T-helper 17 cell (primary cell): Measurements from ENCODE around the gene ANO8. TPM values are rescaled to one million over a fixed set of nuclear protein-coding genes. Genes with fewer than 3 reads are reported as not detected.

ENCODE experiments used
- ATAC-seq: fragments of 150-1000 bp; cut with Tn5 transposase; 2 replicates; pipeline ENCODE4 v1.10.0; 2021; ENCODE audit warnings: mild to moderate bottlenecking, moderate library complexity
- DNase-seq, 3 donors: peaks; one replicate each; pipeline versions ENCODE4 v3.0.0 to v3.0.0-alpha.2; 2020 to 2021
- H3K9me3 ChIP-seq: one replicate; pipeline ENCODE4 v1.7.0; 2013; ENCODE audit warnings: low read length, mild to moderate bottlenecking; ENCODE audit not compliant: control insufficient read depth, poor library complexity, severe bottlenecking
- H3K27ac Mint-ChIP-seq: one replicate; pipeline ENCODE4 v1.8.0; 2022; ENCODE audit warnings: mild to moderate bottlenecking, moderate library complexity, mixed read lengths
- H3K27me3 Mint-ChIP-seq: one replicate; pipeline ENCODE4 v1.8.0; 2022; ENCODE audit warnings: mixed read lengths
- H3K36me3 Mint-ChIP-seq: one replicate; pipeline ENCODE4 v1.8.0; 2022; ENCODE audit warnings: low read depth, mixed read lengths
- H3K4me1 Mint-ChIP-seq: one replicate; pipeline ENCODE4 v1.8.0; 2022; ENCODE audit warnings: mild to moderate bottlenecking, mixed read lengths
- H3K4me3 Mint-ChIP-seq: one replicate; pipeline ENCODE4 v1.8.0; 2022; ENCODE audit warnings: mild to moderate bottlenecking, moderate library complexity, mixed read lengths
- total RNA-seq, 4 donors: library from RNA in 2 of 4; stranded (reverse) in 2 of 4; gene quantifications; one replicate each; pipeline ENCODE4 v1.2.3 and lab custom pipeline; 2022 to 2026

ANO8 gene
- total RNA-seq, 2 donors from 2014 or later: 15.9 to 17.7 TPM

GRCh38 chr19:17339088-17339741 is 4.6 kb upstream of the ANO8 start:
- Mint-ChIP-seq H3K27me3 (no peaks in the 10 kb centered on the region), H3K27ac (no peak overlapping the region), H3K36me3 (no peaks in the 10 kb centered on the region), H3K4me1 (peaks cover 14% of the 10 kb centered on the region), H3K4me3 (peak overlapping the region; percentile 98)
- H3K9me3 ChIP-seq: no peaks in the 10 kb centered on the region
- ATAC-seq (no peak), DNase-seq (no peak)

- ATAC-seq (no peak), DNase-seq (no peak)
- Mint-ChIP-seq H3K36me3 (peaks cover 2% of the 10 kb centered on the region), H3K27ac (peak overlapping the region; percentile 93), H3K4me3 (peak overlapping the region; percentile 98), H3K4me1 (peaks cover 17% of the 10 kb centered on the region), H3K27me3 (no peaks in the 10 kb centered on the region)
- no peaks in the 10 kb centered on the region for H3K9me3 ChIP-seq
Observed at GRCh38 chr19:17338433-17339078, 3.9 kb upstream of the ANO8 start.

GRCh38 chr19:17337675-17338432 is 3.2 kb upstream of the ANO8 start:
- H3K36me3 Mint-ChIP-seq: peaks cover 2% of the 10 kb centered on the region
- H3K27ac Mint-ChIP-seq: peak overlapping the region; percentile 93
- H3K4me3 Mint-ChIP-seq: peak overlapping the region; percentile 98
- ATAC-seq (peak; percentile 10), DNase-seq (peak in 1 of 3 donors; percentile 16)
- peaks cover 17% of the 10 kb centered on the region for H3K4me1 Mint-ChIP-seq
- H3K9me3 ChIP-seq: no peaks in the 10 kb centered on the region
- H3K27me3 Mint-ChIP-seq: no peaks in the 10 kb centered on the region

- no peaks in the 10 kb centered on the region for H3K27me3 Mint-ChIP-seq
- peak within 1 kb of the TSS; percentile 93 for H3K27ac Mint-ChIP-seq
- peaks cover 2% of the 10 kb centered on the region for H3K36me3 Mint-ChIP-seq
- H3K4me1 Mint-ChIP-seq: peaks cover 20% of the 10 kb centered on the region
- ATAC-seq (peak; percentile 91), DNase-seq (peak; percentile 90 to 93 (median 92))
- H3K4me3 Mint-ChIP-seq: peak within 1 kb of the TSS; percentile 98
- no peaks in the 10 kb centered on the region for H3K9me3 ChIP-seq
Observed at GRCh38 chr19:17336872-17337674, 2.4 kb upstream of the ANO8 start, which contains the start of gene GTPBP3. GTPBP3 (plus strand) TSS chr19:17337553; CDS start chr19:17337612, 59 bp downstream.

- peaks cover 23% of the 10 kb centered on the region for H3K4me1 Mint-ChIP-seq
- H3K36me3 Mint-ChIP-seq: peaks cover 2% of the 10 kb centered on the region
- H3K27ac Mint-ChIP-seq: no peak overlapping the region
- no peaks in the 10 kb centered on the region for H3K9me3 ChIP-seq
- peak overlapping the region; percentile 28 for H3K4me3 Mint-ChIP-seq
- no peaks in the 10 kb centered on the region for H3K27me3 Mint-ChIP-seq
- DNase-seq: no peak
- no peak for ATAC-seq
Observed at GRCh38 chr19:17335575-17335974, 920 bp upstream of the ANO8 start.

- ATAC-seq (peak; percentile 29), DNase-seq (peak in 2 of 3 donors; percentile 51 to 53)
- H3K9me3 ChIP-seq: no peaks in the 10 kb centered on the region
- H3K4me1 Mint-ChIP-seq: peaks cover 23% of the 10 kb centered on the region
- no peaks in the 10 kb centered on the region for H3K27me3 Mint-ChIP-seq
- peaks cover 2% of the 10 kb centered on the region for H3K36me3 Mint-ChIP-seq
- no peak overlapping the region for H3K27ac Mint-ChIP-seq
- H3K4me3 Mint-ChIP-seq: peak overlapping the region; percentile 92
Observed at GRCh38 chr19:17333611-17334413, 843 bp downstream of the ANO8 start.

GRCh38 chr19:17332677-17333581 is 1.7 kb downstream of the ANO8 start:
- H3K9me3 ChIP-seq: no peaks in the 10 kb centered on the region
- Mint-ChIP-seq H3K36me3 (peaks cover 2% of the 10 kb centered on the region), H3K4me3 (peak overlapping the region; percentile 15), H3K27ac (no peak overlapping the region), H3K27me3 (no peaks in the 10 kb centered on the region), H3K4me1 (peaks cover 21% of the 10 kb centered on the region)
- DNase-seq: no peak
- ATAC-seq: no peak

- H3K9me3 ChIP-seq: no peaks in the 10 kb centered on the region
- ATAC-seq (no peak), DNase-seq (no peak)
- H3K36me3 Mint-ChIP-seq: peaks cover 2% of the 10 kb centered on the region
- no peaks in the 10 kb centered on the region for H3K27me3 Mint-ChIP-seq
- H3K4me1 Mint-ChIP-seq: peaks cover 21% of the 10 kb centered on the region
- no peak overlapping the region for H3K27ac Mint-ChIP-seq
- no peak overlapping the region for H3K4me3 Mint-ChIP-seq
Observed at GRCh38 chr19:17332360-17332676, 2.3 kb downstream of the ANO8 start.

GRCh38 chr19:17331045-17331558 is 3.6 kb downstream of the ANO8 start:
- Mint-ChIP-seq H3K4me1 (peaks cover 18% of the 10 kb centered on the region), H3K27me3 (no peaks in the 10 kb centered on the region), H3K27ac (no peak overlapping the region), H3K4me3 (peak overlapping the region; percentile 78), H3K36me3 (peaks cover 2% of the 10 kb centered on the region)
- ATAC-seq (no peak), DNase-seq (no peak)
- H3K9me3 ChIP-seq: no peaks in the 10 kb centered on the region

GRCh38 chr19:17330262-17331044 is 4.2 kb downstream of the ANO8 start:
- no peak for ATAC-seq
- peaks cover 18% of the 10 kb centered on the region for H3K4me1 Mint-ChIP-seq
- no peaks in the 10 kb centered on the region for H3K27me3 Mint-ChIP-seq

More at GRCh38 chr19:17330262-17331044, 4.2 kb downstream of the ANO8 start:
- H3K9me3 ChIP-seq: no peaks in the 10 kb centered on the region
- no peak overlapping the region for H3K27ac Mint-ChIP-seq
- peak overlapping the region; percentile 78 for H3K4me3 Mint-ChIP-seq
- DNase-seq: no peak
- peaks cover 2% of the 10 kb centered on the region for H3K36me3 Mint-ChIP-seq
